ENCODE results near the gene MS4A6A.
"Not testable (repeated sequence)": the region's sequence is repeated elsewhere in the genome, so short reads cannot be mapped to it uniquely, and the experiment has no call there.

MS4A6A gene

DNA sequence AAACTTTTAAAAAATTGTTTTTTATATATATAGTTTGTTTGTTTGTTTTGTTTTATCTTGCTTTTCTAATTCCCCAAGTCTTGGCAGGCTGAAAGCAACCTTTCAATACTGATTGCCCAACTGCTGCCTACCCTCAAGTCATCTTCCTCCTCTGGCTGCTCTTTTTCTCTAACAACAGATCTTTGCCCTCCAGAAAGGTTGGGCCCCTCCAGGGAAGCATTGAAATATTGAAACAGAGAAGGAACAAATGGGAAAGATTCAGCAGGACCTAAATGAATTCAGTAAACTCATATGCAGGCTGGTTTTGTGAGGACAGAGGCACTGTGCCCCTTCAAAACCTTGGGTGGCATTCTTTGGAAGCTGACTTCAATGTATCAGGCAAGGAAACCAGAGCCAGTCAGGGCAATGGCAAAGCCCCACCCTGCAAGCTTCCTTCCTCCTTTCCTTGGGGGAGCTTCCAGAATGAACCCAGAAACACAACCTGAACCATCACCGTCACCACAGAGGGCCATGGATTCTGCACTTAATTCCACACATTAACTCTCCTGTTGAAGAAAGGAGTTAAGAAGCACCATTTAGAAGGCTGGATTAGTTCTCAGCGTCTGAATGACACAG, 815 bp upstream of the MS4A6A start:
- DNase-seq = no peak

GRCh38 chr11:60175860-60176275, 7.0 kb downstream of the MS4A6A start:
- no peak for DNase-seq

- no peak for DNase-seq
Measured at GRCh38 chr11:60172011-60172410, 10.9 kb downstream of the MS4A6A start.

DNA sequence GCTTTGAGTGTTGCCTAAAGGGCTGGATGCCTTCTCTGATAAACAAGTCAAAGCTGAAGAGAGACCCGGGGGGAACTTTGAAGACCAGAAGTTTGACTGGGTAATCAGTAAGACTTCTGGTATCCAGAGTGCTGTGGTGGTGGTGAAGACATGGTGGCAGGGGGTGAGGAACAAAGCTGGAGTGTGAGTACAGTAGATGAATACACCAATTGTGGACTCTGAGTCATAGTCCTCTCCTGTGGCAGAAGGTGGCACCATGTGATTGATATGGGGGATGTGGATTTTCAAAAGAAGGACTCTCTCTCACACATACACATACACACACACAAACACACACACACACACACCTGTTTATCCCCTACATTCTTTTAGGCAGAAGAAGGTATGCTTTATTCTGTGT, 12.3 kb downstream of the MS4A6A start:
- DNase-seq = no peak

DNA sequence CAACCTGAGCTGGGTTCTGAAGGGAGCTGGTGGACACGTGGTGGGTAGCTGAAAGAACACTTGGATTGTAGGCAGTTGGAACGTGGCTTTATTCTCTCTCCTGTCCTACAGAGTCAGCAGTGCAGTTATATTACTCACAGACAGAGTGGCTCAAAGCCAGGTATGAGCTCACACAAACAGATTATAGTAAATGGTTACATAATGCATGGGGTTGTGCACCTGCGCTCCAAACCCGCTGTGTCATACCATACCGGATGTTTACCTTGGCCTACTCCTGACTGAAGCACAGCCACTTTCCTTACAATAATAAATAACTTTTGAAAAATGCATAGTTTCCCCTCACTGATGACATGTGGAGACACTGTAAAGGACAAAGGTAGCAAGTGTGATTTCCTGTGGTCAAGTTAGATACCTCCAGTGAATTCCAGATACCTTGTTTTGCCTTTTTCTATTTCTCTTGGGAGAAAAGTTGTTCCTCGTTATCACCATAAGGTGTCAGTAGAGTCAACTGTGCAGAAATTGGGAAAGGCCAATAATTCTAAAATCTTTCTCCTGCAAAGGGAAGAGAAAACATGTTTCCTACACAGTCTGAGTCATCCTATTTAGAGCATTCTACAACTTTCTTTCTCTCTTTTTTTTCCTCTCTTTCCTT, 13.5 kb downstream of the MS4A6A start:
- DNase-seq = no peak

- DNase-seq = no peak
Measured at GRCh38 chr11:60168306-60168705, 14.6 kb downstream of the MS4A6A start.

- no peak for DNase-seq
Measured at GRCh38 chr11:60165951-60166350, 16.9 kb downstream of the MS4A6A start.

- no peak for DNase-seq
Measured at GRCh38 chr11:60165538-60165937, 17.3 kb downstream of the MS4A6A start.

- no peak for DNase-seq
Measured at GRCh38 chr11:60164550-60165075, 18.3 kb downstream of the MS4A6A start.

GRCh38 chr11:60161766-60162165, 21.1 kb downstream of the MS4A6A start:
- no peak for DNase-seq

- DNase-seq = no peak
Measured at GRCh38 chr11:60161107-60161506, 21.8 kb downstream of the MS4A6A start.

DNA sequence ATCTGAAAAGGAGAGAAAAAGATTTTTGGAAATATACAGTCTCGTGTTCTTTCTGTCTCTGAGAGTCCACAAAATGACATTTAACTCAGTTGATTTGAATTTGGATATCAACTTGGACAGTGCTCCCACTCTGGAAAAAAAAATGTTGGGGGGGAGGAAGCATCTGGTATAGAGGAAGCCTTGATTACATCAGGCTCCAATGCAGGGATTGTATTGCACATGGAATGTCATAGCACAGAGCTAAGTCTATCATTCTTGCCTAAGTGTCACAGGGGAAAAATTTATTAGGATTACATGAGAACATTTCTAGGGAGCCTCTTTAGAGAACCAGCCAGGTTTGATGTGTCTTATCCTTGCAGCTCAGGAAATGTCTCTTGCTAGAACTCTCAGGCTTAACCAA, 23.0 kb downstream of the MS4A6A start:
- DNase-seq = no peak

- no peak for DNase-seq
Measured at GRCh38 chr11:60159284-60159683, 23.6 kb downstream of the MS4A6A start.

GRCh38 chr11:60158636-60159035, 24.2 kb downstream of the MS4A6A start:
- no peak for DNase-seq

DNA sequence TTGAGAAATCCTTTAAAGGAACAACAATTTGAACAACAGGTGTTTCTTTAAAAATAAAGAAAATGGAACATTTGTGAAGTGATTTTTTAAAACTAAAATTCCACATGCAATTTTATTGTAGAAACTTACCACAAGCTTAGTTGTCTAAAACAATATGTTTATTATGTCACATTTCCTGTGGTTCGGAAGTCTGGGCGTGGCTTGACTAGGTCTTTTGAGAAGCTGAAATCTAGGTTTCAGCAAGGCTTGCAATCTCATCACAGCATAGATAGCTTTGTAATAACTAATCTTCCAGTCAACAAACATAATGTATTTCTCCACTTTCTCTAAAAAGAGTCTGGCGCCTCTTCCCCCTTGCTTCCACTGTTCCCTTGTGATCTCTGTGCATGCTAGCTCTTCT, 27.0 kb downstream of the MS4A6A start:
- no peak for DNase-seq

DNA sequence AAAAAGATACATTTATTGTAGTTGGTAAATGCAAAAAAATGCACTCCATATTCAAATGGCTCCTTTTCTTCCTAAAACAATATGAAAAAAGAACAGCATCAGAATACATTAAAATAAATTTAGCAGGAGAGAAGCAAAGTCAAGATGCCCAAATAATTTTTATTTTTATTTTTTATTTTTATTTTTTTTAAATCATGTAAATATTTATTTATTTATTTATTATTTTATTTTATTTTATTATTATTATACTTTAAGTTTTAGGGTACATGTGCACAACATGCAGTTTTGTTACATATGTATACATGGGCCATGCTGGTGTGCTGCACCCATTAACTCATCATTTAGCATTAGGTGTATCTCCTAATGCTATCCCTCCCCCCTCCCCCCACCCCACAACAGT, 30.2 kb downstream of the MS4A6A start:
- DNase-seq = not testable (repeated sequence)

GRCh38 chr11:60150279-60150678, 32.6 kb downstream of the MS4A6A start:
- DNase-seq = no peak

GRCh38 chr11:60145677-60146076, 37.2 kb downstream of the MS4A6A start:
- no peak for DNase-seq

- DNase-seq = no peak
Measured at GRCh38 chr11:60143768-60144167, 39.1 kb downstream of the MS4A6A start.

GRCh38 chr11:60133917-60134316, 49.0 kb downstream of the MS4A6A start:
- no peak for DNase-seq

GRCh38 chr11:60131912-60132311, 51.0 kb downstream of the MS4A6A start:
- no peak for DNase-seq

DNA sequence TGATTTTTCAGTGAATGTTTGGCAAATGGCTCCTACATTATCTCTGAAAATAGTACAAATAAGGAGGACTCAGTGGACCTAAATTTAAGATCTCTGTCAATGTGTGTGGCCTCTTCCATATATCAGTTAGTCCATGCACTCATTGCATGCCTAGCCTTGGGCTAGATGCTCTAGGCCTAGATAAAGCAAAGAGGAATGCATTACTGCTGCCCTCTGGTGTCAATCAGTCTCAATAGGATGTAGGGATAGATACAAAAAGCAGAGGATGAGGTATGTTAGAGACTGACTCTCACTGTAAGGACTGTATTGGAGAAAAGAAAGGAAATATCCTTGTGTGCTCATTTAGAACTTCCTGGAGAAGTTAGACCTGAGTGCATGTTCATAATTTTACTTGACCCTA, 52.4 kb downstream of the MS4A6A start:
- DNase-seq = no peak

DNA sequence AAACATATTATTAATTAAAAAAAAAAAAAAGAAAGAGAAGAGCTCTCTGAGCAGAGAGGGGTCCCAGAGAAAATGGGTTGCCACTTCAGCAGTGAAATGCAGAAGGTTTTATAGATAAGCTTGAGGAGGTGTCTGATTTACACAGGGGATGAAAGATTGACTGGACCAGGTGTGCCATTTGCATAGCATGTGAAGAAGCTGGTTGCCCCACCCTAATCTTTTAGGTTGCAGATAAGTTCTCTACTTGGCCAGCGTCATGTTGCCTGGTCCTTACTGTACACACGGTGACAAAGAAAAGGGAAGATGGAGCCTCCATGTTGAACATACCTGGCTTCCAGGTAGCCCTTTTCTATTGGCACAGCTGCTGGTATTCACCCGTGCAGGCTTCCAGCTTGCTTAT, 53.0 kb downstream of the MS4A6A start:
- DNase-seq = no peak

- not testable (repeated sequence) for DNase-seq
Measured at GRCh38 chr11:60128866-60129265, 54.0 kb downstream of the MS4A6A start.

DNA sequence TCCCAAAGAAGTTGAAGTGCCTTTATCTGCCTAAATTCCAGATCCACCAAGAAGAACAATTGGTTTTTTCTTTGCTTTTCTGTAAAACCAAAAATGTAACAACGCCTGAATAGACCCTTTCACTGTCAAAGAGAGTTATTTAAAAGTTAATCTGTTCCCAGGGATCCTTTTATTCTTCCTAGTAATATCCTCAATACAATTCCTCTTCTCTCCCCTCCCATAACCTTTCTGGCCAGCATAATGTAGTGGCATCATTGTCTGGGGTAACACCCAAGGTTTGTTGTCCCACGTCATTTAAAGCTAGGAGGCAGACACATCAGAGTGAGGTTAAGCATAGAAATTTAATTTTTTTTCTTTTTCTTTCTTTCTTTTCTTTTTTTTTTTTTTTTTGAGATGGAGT, 54.5 kb downstream of the MS4A6A start:
- no peak for DNase-seq

Data from activated naive CD4-positive, alpha-beta T cell treated with Interleukin-2 at 50 U/mL for 16 hours (primary cell).